DOHH2 (cell line): ENCODE data around the gene FLRT1.

ENCODE experiments used
- EZH2phosphoT487 ChIP-seq: fragments of 200-600 bp; sonication (generic); IDR thresholded peaks from 2 replicates; pipeline ENCODE4 v1.6.1; 2017; ENCODE audit warnings: borderline replicate concordance, mild to moderate bottlenecking, antibody characterized with exemption, low read length, moderate library complexity, mixed read lengths
- TF ChIP-seq, protein P1 (sequence below): fragments of 200-600 bp; sonication (generic); IDR thresholded peaks from one replicate; pipeline ENCODE4 v1.5.1; 2014; ENCODE audit warnings: antibody characterized with exemption, mild to moderate bottlenecking, low read depth, low read length; ENCODE audit not compliant: poor library complexity, severe bottlenecking

DNA sequence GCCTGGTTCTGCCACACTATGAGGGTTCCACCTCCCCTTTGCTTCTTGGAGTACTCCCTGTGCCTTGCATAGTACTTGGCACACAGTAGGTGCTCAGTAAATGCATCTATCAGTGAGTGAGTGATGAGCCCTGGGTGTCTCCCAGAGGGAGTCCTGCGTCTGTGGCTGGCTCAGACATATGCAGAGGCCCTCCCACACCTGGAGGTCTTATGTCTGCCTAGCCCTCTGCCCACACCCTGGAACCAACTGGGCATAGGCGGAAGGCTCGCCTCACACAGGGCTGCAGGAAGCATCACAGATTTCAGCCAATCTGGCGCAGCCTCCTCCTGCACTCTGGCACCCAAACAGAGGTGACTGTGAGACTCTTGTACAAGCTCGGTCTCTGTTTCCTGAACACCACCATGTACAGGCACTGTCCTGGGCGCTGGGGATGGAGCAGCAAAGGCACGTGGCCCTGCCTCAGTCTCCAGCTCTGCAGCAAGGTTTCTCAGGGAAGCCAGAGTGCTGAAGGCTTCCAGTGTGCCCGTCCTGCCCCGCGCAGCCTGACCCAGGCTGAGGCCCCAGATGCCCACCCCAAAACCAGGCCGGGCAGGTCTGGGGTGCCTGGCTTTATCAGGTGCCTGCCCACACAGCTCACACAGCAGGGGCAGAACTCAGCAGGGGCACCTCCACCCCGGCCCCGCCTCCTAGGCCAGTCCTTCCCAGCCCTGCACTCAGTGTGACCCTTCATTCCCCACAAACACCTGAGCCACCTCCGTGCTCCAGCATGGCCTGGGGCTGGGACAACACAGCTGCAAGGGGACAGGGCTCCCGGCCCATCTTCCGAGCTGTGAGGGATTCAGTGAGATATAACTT lies 26.7 kb downstream of the FLRT1 start:
- TF ChIP-seq, protein P1, sequence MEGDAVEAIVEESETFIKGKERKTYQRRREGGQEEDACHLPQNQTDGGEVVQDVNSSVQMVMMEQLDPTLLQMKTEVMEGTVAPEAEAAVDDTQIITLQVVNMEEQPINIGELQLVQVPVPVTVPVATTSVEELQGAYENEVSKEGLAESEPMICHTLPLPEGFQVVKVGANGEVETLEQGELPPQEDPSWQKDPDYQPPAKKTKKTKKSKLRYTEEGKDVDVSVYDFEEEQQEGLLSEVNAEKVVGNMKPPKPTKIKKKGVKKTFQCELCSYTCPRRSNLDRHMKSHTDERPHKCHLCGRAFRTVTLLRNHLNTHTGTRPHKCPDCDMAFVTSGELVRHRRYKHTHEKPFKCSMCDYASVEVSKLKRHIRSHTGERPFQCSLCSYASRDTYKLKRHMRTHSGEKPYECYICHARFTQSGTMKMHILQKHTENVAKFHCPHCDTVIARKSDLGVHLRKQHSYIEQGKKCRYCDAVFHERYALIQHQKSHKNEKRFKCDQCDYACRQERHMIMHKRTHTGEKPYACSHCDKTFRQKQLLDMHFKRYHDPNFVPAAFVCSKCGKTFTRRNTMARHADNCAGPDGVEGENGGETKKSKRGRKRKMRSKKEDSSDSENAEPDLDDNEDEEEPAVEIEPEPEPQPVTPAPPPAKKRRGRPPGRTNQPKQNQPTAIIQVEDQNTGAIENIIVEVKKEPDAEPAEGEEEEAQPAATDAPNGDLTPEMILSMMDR, result no peak
- no peak for TF ChIP-seq EZH2phosphoT487
